PC-9 (cell line): ENCODE results near the gene FAM53A.

Source experiments
- CTCF ChIP-seq: fragments of 200-600 bp; sonication (generic); conservative IDR thresholded peaks from 2 replicates; pipeline ENCODE4 v1.6.1; 2017; ENCODE audit warnings: mixed run types, antibody characterized with exemption, mild to moderate bottlenecking, moderate library complexity
- EZH2 ChIP-seq: fragments of 200-600 bp; sonication (generic); IDR thresholded peaks from 2 replicates; pipeline ENCODE4 v1.8.0; 2017; ENCODE audit warnings: antibody characterized with exemption, low read depth

- TF ChIP-seq CTCF (no peak), EZH2 (no peak)
These were observed 87.7 kb downstream of the FAM53A start for GRCh38 chr4:1596393-1596792.
